Right atrium auricular region (tissue), 2 donors: ENCODE results near the gene TNRC6C. TPM values are rescaled to one million over a fixed set of nuclear protein-coding genes. Genes with fewer than 3 reads are reported as not detected.
A peak's percentile ranks its signal among the peaks of the same experiment; 100 is the strongest.
"Not testable (repeated sequence)": the region's sequence is repeated elsewhere in the genome, so short reads cannot be mapped to it uniquely, and the experiment has no call there.

Experiments
- DNase-seq: peaks from one replicate; pipeline ENCODE4 v3.0.0-alpha.2; 2019; ENCODE audit warnings: low spot score
- H3K27ac ChIP-seq, 2 donors: fragments of 200-600 bp; sonication (generic); 1 replicate in 1 of 2; 2 replicates in 1 of 2; pipeline ENCODE4 v1.5.1; 2016 to 2019
- H3K27me3 ChIP-seq, 2 donors: fragments of 200-600 bp; sonication (generic); one replicate each; pipeline versions ENCODE4 v1.5.1 to v1.6.0; 2017 to 2019
- H3K36me3 ChIP-seq: fragments of 200-600 bp; sonication (generic); one replicate; pipeline ENCODE4 v1.5.1; 2016
- H3K4me1 ChIP-seq, 2 donors: fragments of 200-600 bp; sonication (generic); one replicate each; pipeline versions ENCODE4 v1.5.1 to v1.6.0; 2017 to 2019
- H3K4me3 ChIP-seq, 2 donors: fragments of 200-600 bp; sonication (generic); 1 replicate in 1 of 2; 2 replicates in 1 of 2; pipeline ENCODE4 v1.5.1; 2017 to 2019; ENCODE audit warnings: mild to moderate bottlenecking in 1 of 2, moderate library complexity in 1 of 2
- H3K9me3 ChIP-seq, 2 donors: fragments of 200-600 bp; sonication (generic); one replicate each; pipeline ENCODE4 v1.5.1; 2019
- total RNA-seq, 2 donors: library from RNA; depleted of rRNA; stranded (reverse); fragments of >200 nt; gene quantifications; one replicate each; pipeline ENCODE4 v1.1.0, GENCODE V29; 2016
- TF ChIP-seq, protein P1 (sequence below), 2 donors: fragments of 200-600 bp; sonication (generic); IDR thresholded peaks; one replicate each; pipeline ENCODE4 v1.5.1; 2019; ENCODE audit warnings: antibody characterized with exemption in 2 of 2

Gene TNRC6C
- total RNA-seq, 2 donors from 2014 or later = 8.7 to 13.0 TPM

DNA sequence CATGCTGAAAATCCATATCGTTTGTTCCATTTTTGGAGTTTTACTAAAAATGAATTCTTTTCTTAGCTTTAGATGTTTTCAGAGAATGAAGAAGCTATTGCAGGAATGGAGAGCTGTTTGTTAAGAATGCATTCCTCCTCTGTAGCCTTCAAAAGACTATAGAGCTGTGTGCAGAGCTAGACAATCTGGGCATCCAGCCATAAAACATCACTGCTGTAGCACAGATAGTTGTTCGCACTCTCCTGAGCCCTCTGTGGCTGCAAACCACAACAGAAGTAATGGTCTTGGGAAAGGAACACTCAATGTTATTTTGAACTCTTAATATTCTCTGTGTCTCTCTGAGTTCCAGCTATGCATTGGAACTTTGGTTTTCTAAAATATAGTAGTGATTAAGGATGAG lies 4.9 kb downstream of the TNRC6C start:
- H3K36me3 ChIP-seq = no peaks in the 10 kb centered on the region
- no peak for DNase-seq
- no peaks in the 10 kb centered on the region for H3K9me3 ChIP-seq
- H3K4me1 ChIP-seq = peaks cover 0 to 71% of the 10 kb centered on the region in 2 donors
- no peak overlapping the region for H3K4me3 ChIP-seq
- TF ChIP-seq, protein P1, sequence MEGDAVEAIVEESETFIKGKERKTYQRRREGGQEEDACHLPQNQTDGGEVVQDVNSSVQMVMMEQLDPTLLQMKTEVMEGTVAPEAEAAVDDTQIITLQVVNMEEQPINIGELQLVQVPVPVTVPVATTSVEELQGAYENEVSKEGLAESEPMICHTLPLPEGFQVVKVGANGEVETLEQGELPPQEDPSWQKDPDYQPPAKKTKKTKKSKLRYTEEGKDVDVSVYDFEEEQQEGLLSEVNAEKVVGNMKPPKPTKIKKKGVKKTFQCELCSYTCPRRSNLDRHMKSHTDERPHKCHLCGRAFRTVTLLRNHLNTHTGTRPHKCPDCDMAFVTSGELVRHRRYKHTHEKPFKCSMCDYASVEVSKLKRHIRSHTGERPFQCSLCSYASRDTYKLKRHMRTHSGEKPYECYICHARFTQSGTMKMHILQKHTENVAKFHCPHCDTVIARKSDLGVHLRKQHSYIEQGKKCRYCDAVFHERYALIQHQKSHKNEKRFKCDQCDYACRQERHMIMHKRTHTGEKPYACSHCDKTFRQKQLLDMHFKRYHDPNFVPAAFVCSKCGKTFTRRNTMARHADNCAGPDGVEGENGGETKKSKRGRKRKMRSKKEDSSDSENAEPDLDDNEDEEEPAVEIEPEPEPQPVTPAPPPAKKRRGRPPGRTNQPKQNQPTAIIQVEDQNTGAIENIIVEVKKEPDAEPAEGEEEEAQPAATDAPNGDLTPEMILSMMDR (IDR thresholded peaks at IDR 0.05) = no peak
- peak overlapping the region in 1 of 2 donors; percentile 79 for H3K27ac ChIP-seq
- no peaks in the 10 kb centered on the region for H3K27me3 ChIP-seq

DNA sequence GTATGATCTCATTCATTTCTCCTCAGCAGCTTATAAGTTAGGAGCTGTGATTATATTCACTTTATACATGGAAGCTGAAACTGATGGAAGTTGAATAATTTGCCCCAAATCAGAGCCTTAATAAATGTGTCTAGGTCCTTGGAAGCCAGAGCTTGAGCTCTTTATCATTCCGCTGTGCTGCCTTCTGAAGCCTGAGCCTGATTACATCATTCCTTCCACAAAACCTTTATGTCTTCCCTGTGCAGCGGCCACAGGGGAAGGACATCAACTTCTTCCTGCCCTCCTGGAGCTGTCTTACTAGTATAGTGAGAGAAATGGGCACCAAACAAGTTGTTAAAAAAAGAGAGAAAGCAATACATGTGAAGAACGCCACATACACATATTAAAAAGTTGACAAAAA lies 6.8 kb downstream of the TNRC6C start:
- Histone ChIP-seq H3K36me3 (no peaks in the 10 kb centered on the region), H3K4me1 (peaks cover 0 to 81% of the 10 kb centered on the region in 2 donors), H3K27me3 (no peaks in the 10 kb centered on the region), H3K9me3 (no peaks in the 10 kb centered on the region), H3K4me3 (no peak overlapping the region), H3K27ac (peak overlapping the region in 1 of 2 donors; percentile 24)
- TF ChIP-seq, protein P1 (IDR thresholded peaks at IDR 0.05) = no peak
- no peak for DNase-seq

DNA sequence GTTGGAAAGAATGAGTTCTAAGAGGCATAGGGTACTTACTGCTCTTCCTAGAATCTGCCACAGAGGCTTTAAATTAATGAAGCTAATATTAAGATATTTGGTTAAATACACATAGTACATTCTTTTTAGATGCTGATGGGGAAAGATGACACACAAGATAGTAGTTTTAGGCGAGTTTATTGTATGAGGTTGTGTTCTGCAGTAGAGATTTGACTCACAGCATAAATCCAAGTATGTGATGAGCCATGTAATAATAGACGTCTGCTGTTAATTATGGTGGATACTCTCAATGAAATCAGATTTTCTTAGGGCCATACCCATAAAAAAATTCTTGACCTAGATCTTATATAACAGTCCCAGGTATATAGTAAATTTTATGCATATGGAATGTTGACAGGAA lies 8.0 kb downstream of the TNRC6C start:
- DNase-seq = no peak
- Histone ChIP-seq H3K4me1 (peaks cover 0 to 73% of the 10 kb centered on the region in 2 donors), H3K27me3 (no peaks in the 10 kb centered on the region), H3K9me3 (no peaks in the 10 kb centered on the region), H3K4me3 (no peak overlapping the region), H3K27ac (no peak overlapping the region), H3K36me3 (no peaks in the 10 kb centered on the region)
- TF ChIP-seq, protein P1 (IDR thresholded peaks at IDR 0.05) = no peak

DNA sequence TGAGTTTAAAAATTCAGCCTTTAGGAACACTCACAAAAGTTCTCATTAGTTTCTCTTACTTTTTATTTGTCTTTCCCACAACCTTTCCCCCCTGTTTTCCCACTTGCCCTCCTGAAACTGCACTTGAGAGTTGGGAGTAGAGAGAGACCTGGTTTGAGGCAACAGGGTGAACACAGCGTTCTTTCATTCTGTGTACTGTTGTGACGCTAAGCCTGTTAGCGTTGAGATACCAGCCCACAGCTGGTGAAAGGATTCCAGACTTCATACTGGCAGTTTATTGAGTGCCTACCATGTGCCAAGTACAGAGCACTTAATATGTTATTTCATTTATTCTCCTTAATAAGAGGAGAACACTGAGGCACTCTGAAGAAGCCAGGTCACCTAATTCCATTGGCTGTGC lies 10.3 kb downstream of the TNRC6C start:
- TF ChIP-seq, protein P1 (IDR thresholded peaks at IDR 0.05) = no peak
- Histone ChIP-seq H3K4me1 (peaks cover 0 to 51% of the 10 kb centered on the region in 2 donors), H3K27ac (peak overlapping the region; percentile 35 to 56)

DNA sequence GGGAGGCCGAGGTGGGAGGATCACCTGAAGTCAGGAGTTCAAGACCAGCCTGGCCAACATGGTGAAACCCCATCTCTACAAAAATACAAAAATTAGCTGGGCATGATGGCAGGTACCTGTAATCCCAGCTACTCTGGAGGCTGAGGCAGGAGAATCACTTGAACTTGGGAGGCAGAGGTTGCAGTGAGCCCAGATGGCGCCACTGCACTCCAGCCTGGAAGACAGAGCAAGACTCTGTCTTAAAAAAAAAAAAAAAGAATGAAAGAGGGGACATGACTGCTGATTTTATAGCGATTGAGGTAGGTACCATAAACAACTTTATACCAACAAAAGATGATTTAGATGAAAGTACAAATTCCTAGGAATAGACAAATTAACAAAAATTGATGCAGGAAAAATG lies 13.8 kb downstream of the TNRC6C start:
- H3K4me1 ChIP-seq = peaks cover 0 to 22% of the 10 kb centered on the region in 2 donors

More for the DNA sequence above, 10.3 kb downstream of the TNRC6C start:
- Histone ChIP-seq H3K27me3 (no peaks in the 10 kb centered on the region), H3K36me3 (no peaks in the 10 kb centered on the region), H3K4me3 (no peak overlapping the region), H3K9me3 (no peaks in the 10 kb centered on the region)
- DNase-seq = no peak

DNA sequence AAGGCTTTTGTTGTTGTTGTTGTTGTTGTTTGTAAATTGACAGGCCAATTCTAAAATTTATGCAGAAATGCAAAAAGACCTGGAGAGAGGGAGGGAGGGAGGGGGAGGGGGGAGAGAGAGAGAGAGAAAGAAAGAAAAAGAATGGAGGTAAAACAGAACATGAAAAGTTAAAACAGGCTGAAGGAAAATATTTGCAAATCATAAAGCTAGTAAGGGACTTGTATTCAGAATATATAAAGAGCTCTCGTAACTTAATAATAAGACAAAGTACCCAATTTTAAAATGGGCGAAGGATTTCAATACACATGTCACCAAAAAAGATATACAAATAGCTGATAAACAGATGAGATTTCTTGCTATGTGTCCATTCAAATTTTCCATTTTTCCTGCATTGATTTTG lies 15.4 kb downstream of the TNRC6C start:
- Histone ChIP-seq H3K27ac (no peak overlapping the region), H3K4me1 (peaks cover 0 to 16% of the 10 kb centered on the region in 2 donors), H3K4me3 (no peak overlapping the region), H3K9me3 (no peaks in the 10 kb centered on the region), H3K36me3 (no peaks in the 10 kb centered on the region), H3K27me3 (no peaks in the 10 kb centered on the region)
- DNase-seq = no peak
- TF ChIP-seq, protein P1 (IDR thresholded peaks at IDR 0.05) = no peak

More for the DNA sequence above, 13.8 kb downstream of the TNRC6C start:
- not testable (repeated sequence) for H3K36me3 ChIP-seq, H3K27ac ChIP-seq, DNase-seq, H3K4me3 ChIP-seq, H3K27me3 ChIP-seq, H3K9me3 ChIP-seq
